Sigmoid colon (tissue), 4 donors: Measurements from ENCODE around the gene MLH3.

ENCODE experiments used
- POLR2A ChIP-seq, 2 donors: fragments of 450-650 bp; IDR thresholded peaks; one replicate each; pipeline ENCODE4 v1.6.1; 2016; ENCODE audit warnings: antibody characterized with exemption in 2 of 2, mild to moderate bottlenecking in 2 of 2, moderate library complexity in 2 of 2
- POLR2AphosphoS5 ChIP-seq, 4 donors: sonication (generic); formaldehyde crosslinking; IDR thresholded peaks; one replicate each; pipeline ENCODE4 v1.6.1; 2017; ENCODE audit warnings: antibody characterized with exemption in 4 of 4
- TF ChIP-seq, protein P1 (sequence below), 4 experiments: fragments of 450-650 bp in 3 of 4; fragments of 200-600 bp in 1 of 4; IDR thresholded peaks; one replicate each; pipeline ENCODE4 v1.5.1; 2016 to 2019; ENCODE audit warnings: antibody characterized with exemption in 4 of 4, mild to moderate bottlenecking in 3 of 4, moderate library complexity in 2 of 4

DNA sequence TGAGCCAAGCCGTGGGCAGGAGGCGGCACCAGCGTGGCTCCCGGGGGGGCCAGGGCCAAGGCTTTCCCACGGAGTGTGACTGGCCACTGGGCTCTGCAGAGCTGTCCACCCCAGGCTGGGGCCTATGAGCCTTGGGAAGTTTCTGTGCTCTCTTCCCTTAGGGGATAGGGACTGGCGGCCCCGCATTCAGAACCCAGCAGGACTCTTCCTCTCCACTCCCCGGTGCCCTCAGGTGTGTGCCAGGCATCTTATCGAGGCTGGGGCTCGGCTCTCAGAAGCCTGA lies 66.3 kb downstream of the MLH3 start:
- TF ChIP-seq, protein P1, sequence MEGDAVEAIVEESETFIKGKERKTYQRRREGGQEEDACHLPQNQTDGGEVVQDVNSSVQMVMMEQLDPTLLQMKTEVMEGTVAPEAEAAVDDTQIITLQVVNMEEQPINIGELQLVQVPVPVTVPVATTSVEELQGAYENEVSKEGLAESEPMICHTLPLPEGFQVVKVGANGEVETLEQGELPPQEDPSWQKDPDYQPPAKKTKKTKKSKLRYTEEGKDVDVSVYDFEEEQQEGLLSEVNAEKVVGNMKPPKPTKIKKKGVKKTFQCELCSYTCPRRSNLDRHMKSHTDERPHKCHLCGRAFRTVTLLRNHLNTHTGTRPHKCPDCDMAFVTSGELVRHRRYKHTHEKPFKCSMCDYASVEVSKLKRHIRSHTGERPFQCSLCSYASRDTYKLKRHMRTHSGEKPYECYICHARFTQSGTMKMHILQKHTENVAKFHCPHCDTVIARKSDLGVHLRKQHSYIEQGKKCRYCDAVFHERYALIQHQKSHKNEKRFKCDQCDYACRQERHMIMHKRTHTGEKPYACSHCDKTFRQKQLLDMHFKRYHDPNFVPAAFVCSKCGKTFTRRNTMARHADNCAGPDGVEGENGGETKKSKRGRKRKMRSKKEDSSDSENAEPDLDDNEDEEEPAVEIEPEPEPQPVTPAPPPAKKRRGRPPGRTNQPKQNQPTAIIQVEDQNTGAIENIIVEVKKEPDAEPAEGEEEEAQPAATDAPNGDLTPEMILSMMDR (IDR thresholded peaks at IDR 0.05): no peak
- TF ChIP-seq POLR2A (IDR thresholded peaks at IDR 0.05) (no peak), POLR2AphosphoS5 (IDR thresholded peaks at IDR 0.05) (no peak)
